ENCODE data around the gene EFNA4.
"Not testable (repeated sequence)": the region's sequence is repeated elsewhere in the genome, so short reads cannot be mapped to it uniquely, and the experiment has no call there.

The EFNA4 gene

GRCh38 chr1:155091071-155092051, 27.8 kb downstream of the EFNA4 start:
- peak; percentile 67 for DNase-seq

GRCh38 chr1:155092131-155092530, 28.6 kb downstream of the EFNA4 start:
- no peak for DNase-seq

- DNase-seq, result no peak
These were observed 29.1 kb downstream of the EFNA4 start for GRCh38 chr1:155092641-155093040.

- DNase-seq, result no peak
These were observed 30.5 kb downstream of the EFNA4 start for GRCh38 chr1:155093911-155094621.

GRCh38 chr1:155094622-155094948, 31.0 kb downstream of the EFNA4 start:
- no peak for DNase-seq

GRCh38 chr1:155099331-155099730, 35.8 kb downstream of the EFNA4 start:
- DNase-seq, result no peak

- DNase-seq, result no peak
These were observed 39.8 kb downstream of the EFNA4 start for GRCh38 chr1:155103325-155103724.

- DNase-seq, result no peak
These were observed 41.3 kb downstream of the EFNA4 start for GRCh38 chr1:155104605-155105534.

GRCh38 chr1:155105604-155106011, 42.1 kb downstream of the EFNA4 start:
- no peak for DNase-seq

GRCh38 chr1:155106862-155107261, 43.3 kb downstream of the EFNA4 start:
- DNase-seq, result no peak

- no peak for DNase-seq
These were observed 44.0 kb downstream of the EFNA4 start for GRCh38 chr1:155107309-155108264.

- no peak for DNase-seq
These were observed 44.8 kb downstream of the EFNA4 start for GRCh38 chr1:155108296-155108695.

- no peak for DNase-seq
These were observed 46.8 kb downstream of the EFNA4 start for GRCh38 chr1:155110381-155110780.

- no peak for DNase-seq
These were observed 47.3 kb downstream of the EFNA4 start for GRCh38 chr1:155110826-155111225.

GRCh38 chr1:155113450-155113980, 50.0 kb downstream of the EFNA4 start:
- DNase-seq, result no peak

- no peak for DNase-seq
These were observed 52.7 kb downstream of the EFNA4 start for GRCh38 chr1:155116113-155116764.

- DNase-seq, result no peak
These were observed 54.1 kb downstream of the EFNA4 start for GRCh38 chr1:155117610-155118009.

GRCh38 chr1:155118090-155118489, 54.5 kb downstream of the EFNA4 start:
- DNase-seq, result not testable (repeated sequence)

Measured in stimulated activated naive CD4-positive, alpha-beta T cell treated with Interleukin-2 at 50 U/mL for 16 hours (primary cell).